IMR-90 (cell line): Measurements from ENCODE around the gene CIROP. TPM values are rescaled to one million over a fixed set of nuclear protein-coding genes. Genes with fewer than 3 reads are reported as not detected.

ENCODE experiments used
- ATAC-seq: fragments of 200-7000 bp; cut with Tn5 transposase; 2 replicates; pipeline ENCODE4 v1.9.1; 2020; ENCODE audit warnings: low read depth, mild to moderate bottlenecking, moderate library complexity
- BruUV-seq: library from RNA; stranded (reverse); fragments of 400-500 nt; replicated peaks from 2 replicates; lab custom pipeline; 2021; lab: Mats Ljungman, UMichigan
- CTCF ChIA-PET: fragments of 300-600 bp; formaldehyde crosslinking; extraction: SDS; loops from one replicate; lab custom pipeline; 2021; ENCODE audit warnings: antibody characterized with exemption; lab: Yijun Ruan, JAX
- POLR2A ChIA-PET: fragments of 300-600 bp; sonication (Branson Sonifier 250); formaldehyde crosslinking; loops from one replicate; lab custom pipeline; 2022; ENCODE audit warnings: antibody characterized with exemption; ENCODE audit not compliant: unreplicated experiment; lab: Charles Lee
- DNase-seq: peaks from one replicate; pipeline ENCODE4 v3.0.0; 2013
- H2AFZ ChIP-seq: replicated peaks from 2 replicates; pipeline ENCODE3; 2013; ENCODE audit warnings: low read length, mild to moderate bottlenecking; ENCODE audit not compliant: poor library complexity
- H2AK5ac ChIP-seq: 2 replicates; pipeline ENCODE4 v1.6.1; 2013; ENCODE audit warnings: low read depth, low read length, inconsistent platforms
- H2AK9ac ChIP-seq: replicated peaks from 2 replicates; pipeline ENCODE3; 2013; ENCODE audit warnings: mild to moderate bottlenecking, low read depth, low read length, moderate library complexity; ENCODE audit not compliant: poor library complexity
- H2BK120ac ChIP-seq: 2 replicates; pipeline ENCODE4 v1.6.1; 2013; ENCODE audit warnings: low read depth, low read length, inconsistent platforms
- H2BK15ac ChIP-seq: 3 replicates; pipeline ENCODE4 v1.6.1; 2013; ENCODE audit warnings: low read depth, low read length, inconsistent platforms
- H2BK20ac ChIP-seq: 2 replicates; pipeline ENCODE4 v1.6.1; 2013; ENCODE audit warnings: low read depth, mild to moderate bottlenecking, inconsistent platforms, low read length, moderate library complexity
- H2BK5ac ChIP-seq: 2 replicates; pipeline ENCODE4 v1.6.1; 2013; ENCODE audit warnings: mild to moderate bottlenecking, low read depth, low read length, inconsistent platforms; ENCODE audit not compliant: poor library complexity, severe bottlenecking
- H3K14ac ChIP-seq: replicated peaks from 2 replicates; pipeline ENCODE4 v1.6.1; 2013; ENCODE audit warnings: low read depth, low read length, inconsistent platforms
- H3K18ac ChIP-seq: 2 replicates; pipeline ENCODE4 v1.6.1; 2013; ENCODE audit warnings: low read depth, low read length, control low read depth
- H3K23ac ChIP-seq: 2 replicates; pipeline ENCODE4 v1.6.1; 2013; ENCODE audit warnings: low read depth, low read length, inconsistent platforms
- H3K27ac ChIP-seq: 2 replicates; pipeline ENCODE4 v1.5.1; 2013; ENCODE audit warnings: mild to moderate bottlenecking, control low read depth, low read length; ENCODE audit not compliant: insufficient read depth
- H3K27me3 ChIP-seq: 2 replicates; pipeline ENCODE4 v1.6.1; 2013; ENCODE audit warnings: low read length; ENCODE audit not compliant: control insufficient read depth, insufficient read depth
- H3K36me3 ChIP-seq: 2 replicates; pipeline ENCODE4 v1.6.1; 2013; ENCODE audit warnings: low read length, mixed read lengths; ENCODE audit not compliant: control insufficient read depth, insufficient read depth
- H3K4ac ChIP-seq: 2 replicates; pipeline ENCODE4 v1.6.1; 2013; ENCODE audit warnings: low read depth, low read length, inconsistent platforms
- H3K4me1 ChIP-seq: 2 replicates; pipeline ENCODE4 v1.6.1; 2013; ENCODE audit warnings: low read length, mixed read lengths; ENCODE audit not compliant: control insufficient read depth, insufficient read depth
- H3K4me2 ChIP-seq: 2 replicates; pipeline ENCODE4 v1.6.1; 2013; ENCODE audit warnings: low read depth, mild to moderate bottlenecking, control low read depth, low read length, moderate library complexity
- H3K4me3 ChIP-seq: 2 replicates; pipeline ENCODE4 v1.5.1; 2013; ENCODE audit warnings: low read depth, mild to moderate bottlenecking, control low read depth, low read length, moderate library complexity; ENCODE audit not compliant: insufficient read depth
- H3K56ac ChIP-seq: 2 replicates; pipeline ENCODE4 v1.6.1; 2013; ENCODE audit warnings: low read length, inconsistent platforms; ENCODE audit not compliant: insufficient read depth; ENCODE audit errors: extremely low read depth
- H3K79me1 ChIP-seq, 2 experiments: 2 replicates each; pipeline ENCODE4 v1.6.1; 2013; ENCODE audit warnings: low read length in 2 of 2, inconsistent platforms in 1 of 2, low read depth in 1 of 2
- H3K9ac ChIP-seq: 2 replicates; pipeline ENCODE4 v1.6.1; 2013; ENCODE audit warnings: low read depth, low read length, control low read depth
- H3K9me1 ChIP-seq: 2 replicates; pipeline ENCODE4 v1.6.1; 2013; ENCODE audit warnings: low read length, inconsistent platforms; ENCODE audit not compliant: insufficient read depth
- H3K9me3 ChIP-seq: 2 replicates; pipeline ENCODE4 v1.6.1; 2013; ENCODE audit warnings: low read length; ENCODE audit not compliant: control insufficient read depth, insufficient read depth
- H4K20me1 ChIP-seq: 2 replicates; pipeline ENCODE4 v1.6.1; 2013; ENCODE audit warnings: low read length, inconsistent platforms; ENCODE audit not compliant: insufficient read depth
- H4K5ac ChIP-seq: 2 replicates; pipeline ENCODE4 v1.6.1; 2013; ENCODE audit warnings: mild to moderate bottlenecking, low read depth, low read length, control low read depth
- H4K8ac ChIP-seq, 2 experiments: 2 replicates each; pipeline ENCODE4 v1.6.1; 2013; ENCODE audit warnings: low read depth in 2 of 2, low read length in 2 of 2, control low read depth in 1 of 2, inconsistent platforms in 1 of 2
- H4K91ac ChIP-seq: 2 replicates; pipeline ENCODE4 v1.6.1; 2013; ENCODE audit warnings: low read depth, low read length, inconsistent platforms; ENCODE audit not compliant: insufficient read depth
- BHLHE40 ChIP-seq: fragments of 150-350 bp; IDR thresholded peaks from 2 replicates; pipeline ENCODE4 v1.6.1; 2016; ENCODE audit warnings: mild to moderate bottlenecking, low read depth, low read length
- CHD1 ChIP-seq: IDR thresholded peaks from 2 replicates; pipeline ENCODE4 v1.6.1; 2012; ENCODE audit warnings: low read depth, low read length, improper control_type of control experiment
- FOS ChIP-seq: fragments of 150-350 bp; IDR thresholded peaks from 2 replicates; pipeline ENCODE4 v1.6.1; 2016; ENCODE audit warnings: low read depth, low read length
- MAFK ChIP-seq: IDR thresholded peaks from 2 replicates; pipeline ENCODE4 v1.6.1; 2012; ENCODE audit warnings: low read depth, low read length, improper control_type of control experiment
- MXI1 ChIP-seq: IDR thresholded peaks from 2 replicates; pipeline ENCODE4 v1.6.1; 2012; ENCODE audit warnings: low read depth, mild to moderate bottlenecking, low read length, moderate library complexity, borderline replicate concordance
- NFE2L2 ChIP-seq: fragments of 150-350 bp; IDR thresholded peaks from 2 replicates; pipeline ENCODE4 v1.6.1; 2016; ENCODE audit warnings: low read depth, mild to moderate bottlenecking, low read length
- RAD21 ChIP-seq: IDR thresholded peaks from 2 replicates; pipeline ENCODE4 v1.6.1; 2012; ENCODE audit warnings: low read length, improper control_type of control experiment
- RCOR1 ChIP-seq: IDR thresholded peaks from 2 replicates; pipeline ENCODE4 v1.6.1; 2012; ENCODE audit warnings: mild to moderate bottlenecking, low read length, improper control_type of control experiment; ENCODE audit not compliant: insufficient replicate concordance
- RFX5 ChIP-seq: IDR thresholded peaks from 2 replicates; pipeline ENCODE4 v1.8.0; 2012; ENCODE audit warnings: low read depth, mild to moderate bottlenecking, low read length, moderate library complexity
- SMC3 ChIP-seq: fragments of 150-350 bp; IDR thresholded peaks from 2 replicates; pipeline ENCODE4 v1.6.1; 2016; ENCODE audit warnings: low read depth, mild to moderate bottlenecking, antibody characterized with exemption, low read length, moderate library complexity
- WGBS, 2 experiments: methylation state at CpG; one replicate each; pipeline versions ENCODE4 v1.1.5 to v1.1.7; 2013; ENCODE audit warnings: missing lambda C conversion rate in 2 of 2; ENCODE audit not compliant: insufficient read length in 1 of 2; ENCODE audit errors: extremely low coverage in 2 of 2; 5-methylcytosine and 5-hydroxymethylcytosine counted together
- dilution Hi-C: fragments of 300-500 bp; cut with HindIII; formaldehyde crosslinking; loops from one replicate; pipeline ENCODE4 v1.14.3; 2018; ENCODE audit warnings: low sequenced_read_pairs; ENCODE audit not compliant: unreplicated experiment
- in situ Hi-C: fragments of 300-500 bp; cut with MboI; formaldehyde crosslinking; loops from 3 replicates; pipeline ENCODE4 v1.14.3; 2019; ENCODE audit warnings: low sequenced_read_pairs, inconsistent platforms, mixed read lengths
- intact Hi-C: fragments of 100-400 bp; cut with micrococcal nuclease; formaldehyde crosslinking; loops from 2 replicates; pipeline ENCODE4 v1.10.0; 2022
- polyA plus RNA-seq, 3 experiments: library from polyadenylated mRNA; depleted of rRNA; stranded (reverse); fragments of >200 nt; gene quantifications; 2 replicates each; pipeline ENCODE4 v1.2.3, GENCODE V29; 2012; ENCODE audit warnings: low replicate concordance in 1 of 3
- total RNA-seq: library from RNA; depleted of rRNA; stranded (reverse); fragments of >200 nt; gene quantifications from 2 replicates; pipeline ENCODE4 v1.2.3, GENCODE V29; 2012
- TF ChIP-seq, protein P1 (sequence below): conservative IDR thresholded peaks from 2 replicates; pipeline ENCODE4 v1.5.1; 2012; ENCODE audit warnings: mild to moderate bottlenecking, low read depth, low read length, improper control_type of control experiment
- TF ChIP-seq, protein P2 (sequence below): fragments of 150-350 bp; IDR thresholded peaks from 2 replicates; pipeline ENCODE4 v1.6.1; 2017; ENCODE audit warnings: mild to moderate bottlenecking, antibody characterized with exemption, low read length, low read depth
- TF ChIP-seq, protein P3 (sequence below): fragments of 150-350 bp; IDR thresholded peaks from 2 replicates; pipeline ENCODE4 v1.6.1; 2016; ENCODE audit warnings: low read depth, mild to moderate bottlenecking, low read length, moderate library complexity, borderline replicate concordance

Gene CIROP
- total and polyA plus RNA-seq, 2 of the 4 experiments (the other 2 are of a cell fraction) = 0.31 to 0.36 TPM

DNA sequence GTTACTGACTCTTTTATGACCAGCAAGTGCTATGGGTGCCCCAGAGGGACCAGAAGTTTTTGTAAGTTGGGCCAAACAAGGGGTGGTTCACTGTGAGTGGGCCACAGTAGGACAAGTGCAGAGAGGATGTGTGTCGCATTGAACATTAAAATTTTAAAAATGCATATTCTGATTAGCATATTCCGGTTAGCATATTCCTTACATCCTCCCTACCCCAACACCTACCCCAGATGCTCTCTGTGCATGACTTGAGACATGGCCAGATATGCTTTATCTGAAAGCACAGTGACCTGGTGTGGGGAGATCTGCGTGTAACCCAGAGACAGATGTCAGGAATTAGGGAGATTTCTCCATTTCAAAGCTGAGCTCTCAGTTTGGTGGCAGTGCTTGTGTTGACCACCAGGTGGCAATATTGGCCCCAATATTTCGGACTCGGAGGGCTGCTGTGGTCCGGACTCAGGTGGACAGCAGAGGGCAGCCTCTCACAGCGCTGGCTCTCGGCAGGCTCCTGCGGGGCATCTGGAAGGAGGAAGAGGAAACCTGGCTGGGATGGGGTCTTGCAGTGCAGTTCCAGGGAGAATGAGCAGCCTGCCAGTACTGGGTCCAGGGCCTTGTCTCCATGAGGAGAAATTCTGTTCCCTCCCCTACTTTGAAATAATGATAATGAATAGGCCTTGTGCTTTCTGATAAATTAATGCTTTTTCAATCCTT is 15.9 kb upstream of the CIROP start:
- WGBS, 2 experiments = 0% methylated on average over 1 of the region's 9 CpGs; no CpG with 5 or more reads in 1 of the 2 experiments
- no peak overlapping the region for H3K9ac ChIP-seq
- TF ChIP-seq FOS (no peak), RCOR1 (no peak), SMC3 (peak; percentile 100), BHLHE40 (peak; percentile 29; the same call in 1 of the 2 replicates), RFX5 (no peak), MAFK (peak; percentile 24; the same call in 1 of the 2 replicates), CHD1 (peak; percentile 89; the same call in 1 of the 2 replicates), RAD21 (peak; percentile 100), NFE2L2 (no peak), MXI1 (no peak)
- TF ChIP-seq, protein P1, sequence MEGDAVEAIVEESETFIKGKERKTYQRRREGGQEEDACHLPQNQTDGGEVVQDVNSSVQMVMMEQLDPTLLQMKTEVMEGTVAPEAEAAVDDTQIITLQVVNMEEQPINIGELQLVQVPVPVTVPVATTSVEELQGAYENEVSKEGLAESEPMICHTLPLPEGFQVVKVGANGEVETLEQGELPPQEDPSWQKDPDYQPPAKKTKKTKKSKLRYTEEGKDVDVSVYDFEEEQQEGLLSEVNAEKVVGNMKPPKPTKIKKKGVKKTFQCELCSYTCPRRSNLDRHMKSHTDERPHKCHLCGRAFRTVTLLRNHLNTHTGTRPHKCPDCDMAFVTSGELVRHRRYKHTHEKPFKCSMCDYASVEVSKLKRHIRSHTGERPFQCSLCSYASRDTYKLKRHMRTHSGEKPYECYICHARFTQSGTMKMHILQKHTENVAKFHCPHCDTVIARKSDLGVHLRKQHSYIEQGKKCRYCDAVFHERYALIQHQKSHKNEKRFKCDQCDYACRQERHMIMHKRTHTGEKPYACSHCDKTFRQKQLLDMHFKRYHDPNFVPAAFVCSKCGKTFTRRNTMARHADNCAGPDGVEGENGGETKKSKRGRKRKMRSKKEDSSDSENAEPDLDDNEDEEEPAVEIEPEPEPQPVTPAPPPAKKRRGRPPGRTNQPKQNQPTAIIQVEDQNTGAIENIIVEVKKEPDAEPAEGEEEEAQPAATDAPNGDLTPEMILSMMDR = peak; percentile 100; the same call in 1 of the 2 replicates
- TF ChIP-seq, protein P2, sequence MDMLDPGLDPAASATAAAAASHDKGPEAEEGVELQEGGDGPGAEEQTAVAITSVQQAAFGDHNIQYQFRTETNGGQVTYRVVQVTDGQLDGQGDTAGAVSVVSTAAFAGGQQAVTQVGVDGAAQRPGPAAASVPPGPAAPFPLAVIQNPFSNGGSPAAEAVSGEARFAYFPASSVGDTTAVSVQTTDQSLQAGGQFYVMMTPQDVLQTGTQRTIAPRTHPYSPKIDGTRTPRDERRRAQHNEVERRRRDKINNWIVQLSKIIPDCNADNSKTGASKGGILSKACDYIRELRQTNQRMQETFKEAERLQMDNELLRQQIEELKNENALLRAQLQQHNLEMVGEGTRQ = no peak
- TF ChIP-seq, protein P3, sequence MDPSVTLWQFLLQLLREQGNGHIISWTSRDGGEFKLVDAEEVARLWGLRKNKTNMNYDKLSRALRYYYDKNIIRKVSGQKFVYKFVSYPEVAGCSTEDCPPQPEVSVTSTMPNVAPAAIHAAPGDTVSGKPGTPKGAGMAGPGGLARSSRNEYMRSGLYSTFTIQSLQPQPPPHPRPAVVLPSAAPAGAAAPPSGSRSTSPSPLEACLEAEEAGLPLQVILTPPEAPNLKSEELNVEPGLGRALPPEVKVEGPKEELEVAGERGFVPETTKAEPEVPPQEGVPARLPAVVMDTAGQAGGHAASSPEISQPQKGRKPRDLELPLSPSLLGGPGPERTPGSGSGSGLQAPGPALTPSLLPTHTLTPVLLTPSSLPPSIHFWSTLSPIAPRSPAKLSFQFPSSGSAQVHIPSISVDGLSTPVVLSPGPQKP = no peak

More for the DNA sequence above, 15.9 kb upstream of the CIROP start:
- H2AK5ac ChIP-seq = peak overlapping the region; percentile 81; the same call in 1 of the 2 replicates
- intact Hi-C loops (loop anchor here (1.0 to 2.0 kb wide), 3 partner anchors 34 to 180 kb away; no protein-coding TSS in a partner anchor), dilution Hi-C loops (no loop called here), in situ Hi-C loops (no loop called here)
- H3K4me1 ChIP-seq = peaks cover 5% of the 10 kb centered on the region; the same call in 1 of the 2 replicates
- H3K4me2 ChIP-seq = no peak overlapping the region
- peaks cover 0 to 3% of the 10 kb centered on the region in 2 experiments; a peak in 1 of 4 replicates for H3K79me1 ChIP-seq
- ChIA-PET POLR2A (interaction anchor here (0.6 kb wide), 1 partner anchor 69 kb away, joined by 3 read pairs; no protein-coding TSS in a partner anchor), CTCF (interaction anchor here (0.6 to 2.7 kb wide), 27 partner anchors 10 to 186 kb away, joined by 3 to 76 read pairs (median 4); partner anchors contain the start of genes ACIN1, BCL2L2, C14orf119 and SLC7A8)
- ATAC-seq (peak; percentile 97), DNase-seq (peak; percentile 82)
- H4K5ac ChIP-seq = no peak overlapping the region
- peak overlapping the region; percentile 72 for H3K4ac ChIP-seq
- H4K91ac ChIP-seq = no peak overlapping the region
- peak overlapping the region; percentile 70 for H2AK9ac ChIP-seq
- peak overlapping the region; percentile 40; the same call in 1 of the 2 replicates for H2BK120ac ChIP-seq
- H3K27me3 ChIP-seq = no peaks in the 10 kb centered on the region; the same call in 1 of the 2 replicates
- H4K20me1 ChIP-seq = no peaks in the 10 kb centered on the region
- H3K36me3 ChIP-seq = no peaks in the 10 kb centered on the region
- H2BK15ac ChIP-seq = 0 out of 3 replicates have a peak overlapping the region, but pooled peaks have one; percentile 63
- peak overlapping the region; percentile 76 for H2AFZ ChIP-seq
- H3K14ac ChIP-seq = no peak overlapping the region
- H3K9me3 ChIP-seq = no peaks in the 10 kb centered on the region
- peak overlapping the region in 1 of 2 experiments; percentile 74; a peak in 3 of 4 replicates for H4K8ac ChIP-seq
- H2BK20ac ChIP-seq = peak overlapping the region; percentile 66; the same call in 1 of the 2 replicates
- no peak overlapping the region for H3K56ac ChIP-seq
- H3K27ac ChIP-seq = no peak overlapping the region
- peaks cover 9% of the 10 kb centered on the region for H3K9me1 ChIP-seq
- H3K4me3 ChIP-seq = no peak overlapping the region
- no peak overlapping the region for H2BK5ac ChIP-seq
- no peak overlapping the region for H3K23ac ChIP-seq
- BruUV-seq = no TSS peak
- no peak overlapping the region for H3K18ac ChIP-seq
